GM18526 (cell line): ENCODE results near the gene DNAJC25.

Experiments
- POLR2A ChIP-seq: IDR thresholded peaks from 3 replicates; pipeline ENCODE4 v1.6.1; 2011; ENCODE audit not compliant: insufficient read length; ENCODE audit errors: extremely low read depth

The DNAJC25 gene

DNA sequence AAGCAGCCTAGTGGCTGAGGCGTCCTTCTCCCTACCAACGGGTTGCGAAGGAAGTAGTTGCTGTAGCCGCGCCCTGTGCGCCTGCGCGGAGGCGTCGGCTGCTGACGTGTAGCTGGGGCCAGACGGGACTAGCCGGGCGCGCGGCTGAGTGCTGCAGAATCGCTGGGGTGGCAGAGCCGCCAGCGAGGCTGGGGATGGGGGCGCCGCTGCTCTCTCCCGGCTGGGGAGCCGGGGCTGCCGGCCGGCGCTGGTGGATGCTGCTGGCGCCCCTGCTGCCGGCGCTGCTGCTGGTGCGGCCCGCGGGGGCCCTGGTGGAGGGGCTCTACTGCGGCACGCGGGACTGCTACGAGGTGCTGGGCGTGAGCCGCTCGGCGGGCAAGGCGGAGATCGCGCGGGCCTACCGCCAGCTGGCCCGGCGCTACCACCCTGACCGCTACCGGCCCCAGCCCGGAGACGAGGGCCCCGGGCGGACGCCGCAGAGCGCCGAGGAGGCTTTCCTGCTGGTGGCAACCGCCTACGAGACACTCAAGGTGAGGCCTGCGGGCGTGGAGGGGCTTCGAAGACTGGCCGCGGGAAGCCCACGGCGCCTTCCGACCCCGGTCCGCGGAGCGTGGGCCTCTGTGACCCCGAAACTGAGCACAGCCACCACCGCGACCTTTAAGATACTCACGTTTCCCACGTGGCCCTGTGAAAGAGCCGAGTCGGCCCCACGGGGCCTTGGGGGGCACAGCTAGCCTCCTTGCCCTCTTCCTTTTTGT is at the start of gene DNAJC25:
Gene DNAJC25 (plus strand): TSS at position 121 of the 758 bp plus-strand sequence. CDS start 74 bp downstream, at position 195.
- TF ChIP-seq POLR2A: peak; percentile 100

DNA sequence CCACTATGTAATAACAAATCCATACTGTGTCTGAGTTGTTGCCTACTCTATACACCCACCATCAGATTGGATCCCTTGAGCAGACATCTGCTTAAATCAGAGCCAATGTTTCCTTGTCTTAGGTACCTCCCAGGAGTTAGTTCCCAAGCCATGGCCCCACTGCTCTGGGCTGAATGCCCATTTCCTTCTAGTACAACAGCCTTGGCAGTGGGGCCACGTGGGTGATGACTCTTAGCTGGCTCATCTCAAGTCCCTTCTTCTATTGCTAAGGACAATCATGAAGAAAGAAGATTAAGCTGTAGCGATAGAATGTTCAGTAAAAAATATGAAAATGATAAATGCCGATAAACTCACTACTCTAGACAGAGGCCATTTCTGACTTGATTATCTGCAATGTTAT is 48.2 kb upstream of the DNAJC25 start:
- no peak for TF ChIP-seq POLR2A

DNA sequence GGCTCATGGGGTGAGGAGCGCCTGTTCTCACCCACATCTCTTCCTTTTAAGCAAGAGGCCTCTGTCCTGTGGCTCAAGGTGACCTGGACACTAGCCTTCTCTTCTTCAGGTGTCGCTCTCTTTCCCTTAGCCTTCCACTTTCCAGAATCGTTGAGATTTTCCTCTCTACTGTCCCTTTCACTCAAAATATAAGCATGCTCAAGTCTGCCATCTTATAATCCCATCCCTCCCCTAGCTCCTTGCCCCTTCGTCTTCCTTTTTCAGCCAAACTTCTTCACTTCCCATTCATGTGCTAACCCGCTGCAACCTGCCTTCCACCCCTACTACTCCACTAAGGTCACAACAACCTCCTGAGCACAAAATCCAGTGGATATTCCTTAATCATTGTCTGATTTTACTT is 44.8 kb upstream of the DNAJC25 start:
- no peak for TF ChIP-seq POLR2A

DNA sequence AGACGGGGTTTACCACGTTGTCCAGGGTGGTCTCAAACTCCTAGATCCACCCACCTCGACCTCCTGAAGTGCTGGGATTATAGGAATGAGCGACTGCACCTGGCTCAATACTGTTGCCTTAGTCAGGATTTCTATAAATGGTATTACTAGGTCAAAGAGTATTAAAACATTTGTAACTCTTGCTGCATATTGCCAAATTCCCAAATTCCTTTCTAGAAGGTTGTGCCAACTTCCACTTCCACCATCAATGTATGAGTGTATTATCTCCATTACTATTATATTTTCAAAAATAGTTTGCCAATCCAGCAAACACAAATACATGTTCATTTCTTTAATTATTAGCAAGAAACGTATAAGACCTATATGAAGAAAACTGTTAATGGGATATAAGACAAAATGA is 42.3 kb upstream of the DNAJC25 start:
- no peak for TF ChIP-seq POLR2A

DNA sequence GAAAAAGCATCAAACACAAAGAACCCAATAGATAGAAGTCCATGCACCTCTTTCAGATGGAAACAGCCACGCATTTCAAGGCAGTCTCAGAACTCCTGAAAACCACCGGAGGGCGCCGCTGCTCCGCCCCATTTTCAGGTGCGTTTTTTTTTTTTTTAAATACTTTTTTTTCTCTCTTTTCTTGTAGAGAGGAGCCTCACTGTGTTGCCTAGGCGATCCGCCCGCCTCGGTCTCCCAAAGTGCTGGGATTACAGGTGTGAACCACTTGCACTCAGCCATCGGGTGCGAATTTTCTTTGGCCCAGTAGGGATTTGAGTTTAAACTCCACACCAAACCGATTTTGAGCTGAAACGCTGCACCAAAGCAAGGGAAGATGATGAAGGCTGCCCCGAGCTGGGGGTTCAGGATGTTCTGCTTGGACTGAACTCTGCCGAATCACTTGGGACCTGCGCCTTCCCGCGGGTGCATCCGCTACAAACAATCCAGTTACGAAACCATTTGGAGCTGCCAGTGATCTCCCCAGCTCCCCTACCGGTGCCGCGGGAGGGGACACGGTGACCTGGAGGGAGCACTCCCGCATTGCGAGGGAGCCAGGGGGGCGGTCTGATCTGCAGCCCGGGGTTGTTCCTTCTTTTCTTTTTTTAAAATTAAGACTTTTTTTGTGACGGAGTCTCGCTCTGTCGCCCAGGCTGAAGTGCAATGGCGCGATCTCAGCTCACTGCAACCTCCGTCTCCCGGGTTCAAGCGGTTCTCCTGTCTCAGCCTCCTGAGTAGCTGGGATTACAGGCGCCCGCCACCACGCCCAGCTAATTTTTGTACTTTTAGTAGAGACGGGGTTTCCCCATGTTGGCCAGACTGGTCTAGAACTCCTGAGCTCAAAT is 33.0 kb upstream of the DNAJC25 start:
- no peak for TF ChIP-seq POLR2A

DNA sequence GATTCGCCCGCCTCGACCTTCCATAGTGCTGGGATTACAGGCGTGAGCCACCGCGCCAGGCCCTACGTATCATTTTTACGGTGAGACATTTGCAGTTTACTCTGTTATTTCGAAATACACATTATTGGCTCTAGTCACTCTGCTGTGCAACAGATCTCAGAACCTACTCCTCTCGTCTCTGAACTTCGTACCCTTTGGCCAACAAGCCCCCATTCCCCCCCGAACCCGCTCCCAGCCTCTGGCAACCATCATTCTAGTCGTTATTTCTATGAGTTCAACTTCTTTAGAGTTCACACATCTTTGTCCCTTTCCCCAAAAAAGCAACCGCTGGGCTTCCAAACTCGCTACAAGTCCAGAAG is 32.4 kb upstream of the DNAJC25 start:
- no peak for TF ChIP-seq POLR2A

DNA sequence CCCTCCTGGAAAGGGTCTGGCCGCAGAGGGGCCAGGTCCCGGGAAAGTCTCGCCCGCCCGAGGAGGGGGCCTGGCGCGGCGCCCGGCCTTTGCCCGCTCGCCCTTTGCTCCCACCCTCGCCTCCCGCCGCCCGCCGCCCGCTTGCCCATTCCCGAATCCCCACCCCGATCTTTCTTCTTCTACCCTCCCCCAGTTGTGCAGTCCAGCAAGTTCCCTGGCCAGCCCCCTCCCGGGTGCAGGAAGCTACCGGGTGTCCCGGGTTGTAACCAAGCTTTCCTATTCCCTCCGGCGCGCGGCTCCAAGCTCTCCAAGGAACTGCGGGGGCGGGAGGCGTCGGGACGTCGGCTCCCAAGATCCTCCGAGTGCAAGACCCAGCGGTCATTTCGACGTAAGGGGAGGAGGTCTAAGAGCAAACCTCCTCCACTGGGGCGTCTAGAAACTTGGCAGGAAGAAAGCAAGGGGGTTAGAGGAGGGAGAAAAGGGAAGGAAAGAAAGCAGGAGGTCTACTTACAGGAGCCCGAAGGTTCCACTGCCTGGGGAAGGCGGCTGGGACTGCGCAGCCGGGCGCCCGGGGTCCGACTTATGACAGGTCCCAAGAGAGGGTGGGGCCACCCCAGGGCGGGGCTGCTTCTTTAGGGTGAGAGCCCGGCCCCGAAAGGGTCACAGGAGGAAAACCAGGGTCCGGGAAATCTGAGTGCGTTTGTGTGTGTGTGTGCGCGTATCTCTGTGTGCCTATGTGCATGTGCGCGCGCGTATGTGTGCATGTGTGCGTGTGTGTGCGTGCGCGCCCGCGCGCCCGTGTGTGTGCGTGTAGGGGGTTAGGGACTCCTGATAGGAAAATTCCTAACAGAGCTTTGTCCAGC is 31.8 kb upstream of the DNAJC25 start, which contains the start of gene PTGR1:
Gene PTGR1 (minus strand): TSS at position 556 of the 863 bp plus-strand sequence. CDS start 2,225 bp downstream, outside the sequence.
- no peak for TF ChIP-seq POLR2A

DNA sequence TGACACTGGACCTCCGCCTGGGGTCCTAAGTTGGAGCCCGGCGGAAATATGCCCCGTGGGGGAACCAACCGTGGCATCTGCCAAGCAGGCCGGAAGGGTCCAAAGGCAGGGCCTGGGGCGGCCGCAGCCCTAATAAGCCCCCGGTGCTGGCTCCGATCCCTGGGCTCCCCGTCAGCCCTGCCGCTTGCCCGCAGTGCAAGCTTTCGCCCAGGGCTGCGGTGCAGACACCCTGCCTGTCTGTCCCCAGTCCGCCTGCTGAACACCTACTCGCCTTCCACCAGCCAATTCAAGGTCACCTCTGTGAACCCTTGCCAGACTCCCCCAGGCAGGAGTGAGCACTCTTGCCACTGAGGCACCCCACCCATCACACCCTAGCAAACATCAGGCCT is 31.2 kb upstream of the DNAJC25 start:
- no peak for TF ChIP-seq POLR2A

DNA sequence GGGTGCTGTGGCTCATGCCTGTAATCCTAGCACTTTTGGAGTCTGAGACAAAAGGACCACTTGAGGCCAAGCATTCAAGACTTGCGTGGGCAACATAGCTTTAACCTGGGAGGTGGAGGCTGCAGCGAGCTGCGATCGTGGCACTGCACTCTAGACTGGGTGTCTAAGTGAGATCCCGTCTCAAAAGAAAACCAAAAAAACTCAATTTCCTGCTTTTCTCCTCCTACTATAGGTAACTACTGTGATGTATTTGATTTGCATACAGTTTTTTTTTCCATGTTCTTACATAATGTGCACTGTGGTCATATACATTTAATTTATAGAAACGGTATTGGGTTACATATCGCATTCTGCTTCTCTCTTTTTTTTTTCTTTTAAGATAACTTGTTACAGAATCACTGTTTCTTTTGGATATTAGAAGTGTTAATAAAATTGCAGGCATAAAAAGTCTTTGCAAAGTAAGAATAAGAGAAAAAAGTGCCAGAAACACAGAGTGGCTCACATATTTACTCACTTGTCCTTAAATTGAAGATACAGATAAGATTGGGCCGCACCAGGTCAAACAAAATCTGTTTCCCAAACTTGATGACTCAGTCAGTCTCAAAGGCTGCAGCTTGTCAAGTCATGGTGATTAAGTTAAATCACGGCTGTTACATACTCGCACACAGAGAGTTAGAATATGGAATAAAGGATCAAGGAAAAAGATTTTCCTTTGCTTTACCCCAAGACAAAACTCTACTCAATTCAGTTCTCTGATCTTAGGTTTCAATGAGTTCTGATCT is 29.7 kb upstream of the DNAJC25 start:
- TF ChIP-seq POLR2A: no peak

DNA sequence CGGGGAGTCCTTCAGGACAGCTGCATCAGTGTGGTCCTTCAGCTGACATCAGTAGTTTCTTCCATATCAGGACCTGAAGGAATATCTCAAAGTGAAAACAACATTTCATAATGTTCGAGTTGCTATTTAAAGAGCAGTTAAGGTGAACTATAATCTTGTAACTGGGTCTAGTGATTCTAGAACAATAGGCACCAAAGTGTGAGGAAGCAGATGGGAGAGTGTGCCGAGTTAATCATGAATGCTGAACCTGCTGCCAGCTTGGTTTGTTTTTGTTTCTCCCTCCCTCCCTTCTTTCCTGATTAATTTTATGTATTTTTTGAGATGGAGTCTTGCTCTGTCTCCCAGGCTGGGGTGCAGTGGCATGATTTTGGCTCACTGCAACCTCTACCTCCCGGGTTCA is 28.1 kb upstream of the DNAJC25 start:
- TF ChIP-seq POLR2A: no peak

DNA sequence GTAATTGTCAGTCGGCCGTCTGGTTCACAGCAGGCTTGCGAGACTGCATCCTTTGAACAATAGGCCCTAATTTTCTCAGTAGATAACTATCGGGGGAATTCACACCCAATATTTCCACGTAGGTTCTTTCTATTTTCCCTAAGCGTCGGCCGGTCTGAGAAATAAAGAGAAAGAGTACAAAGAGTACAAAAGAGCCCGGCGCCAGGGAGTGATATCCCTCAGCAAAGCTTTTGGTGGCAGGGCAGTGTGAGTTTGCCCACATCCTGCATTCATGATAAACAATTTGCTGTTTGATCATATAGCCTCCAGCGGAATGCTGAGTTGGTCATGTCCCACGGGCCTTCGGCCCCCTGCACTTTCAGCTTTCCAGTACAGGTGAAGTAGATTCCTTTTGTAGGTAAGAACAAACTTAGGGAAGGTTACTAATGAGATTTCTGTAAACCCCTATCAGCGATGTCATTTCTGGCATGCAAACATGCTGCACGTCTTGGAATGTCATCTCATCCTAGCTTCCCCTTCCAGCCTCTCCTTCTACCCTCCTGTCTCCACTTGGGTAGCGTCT is 27.0 kb upstream of the DNAJC25 start:
- TF ChIP-seq POLR2A: no peak

DNA sequence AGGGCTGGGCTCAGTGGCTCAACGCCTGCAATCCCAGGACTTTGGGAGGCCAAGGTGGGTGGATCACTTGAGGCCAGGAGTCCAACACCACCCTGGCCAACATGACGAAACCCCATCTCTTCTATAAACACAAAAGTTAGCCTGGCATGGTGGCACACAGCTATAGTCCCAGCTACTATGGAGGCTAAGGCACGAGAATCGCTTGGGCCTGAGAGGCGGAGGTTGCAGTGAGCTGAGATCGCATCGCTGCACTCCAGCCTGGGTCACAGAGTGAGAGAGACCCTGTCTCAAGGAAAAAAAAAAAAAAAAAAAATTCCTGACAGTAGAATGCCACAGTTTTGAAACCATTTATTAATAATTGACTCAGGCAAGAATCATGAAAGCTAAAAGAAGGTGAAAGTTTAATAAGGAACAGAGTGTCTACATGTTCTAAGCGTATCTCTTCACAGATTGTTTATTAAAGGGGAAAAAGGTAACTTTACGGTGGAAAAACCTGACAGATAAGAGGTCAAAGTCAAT is 26.0 kb upstream of the DNAJC25 start:
- no peak for TF ChIP-seq POLR2A

DNA sequence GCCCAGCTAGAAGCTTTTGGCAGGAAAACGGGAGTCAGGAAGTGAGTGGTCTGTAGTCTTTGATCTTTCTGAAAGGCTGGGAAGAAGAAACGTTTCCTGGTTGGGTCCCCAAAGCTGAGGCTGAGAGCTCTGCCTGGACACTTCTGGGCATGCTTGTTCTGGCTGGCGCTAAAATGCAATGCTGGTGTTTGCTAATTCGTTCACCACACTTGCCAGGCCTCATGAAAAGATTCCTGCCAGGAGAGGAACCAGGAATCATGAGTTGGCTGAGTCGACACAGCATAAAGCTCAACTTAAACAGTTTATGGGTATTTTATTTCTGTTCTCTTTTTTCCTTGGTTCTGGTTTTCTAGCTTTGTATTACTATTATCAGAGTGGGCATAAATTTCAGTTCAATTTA is 21.0 kb upstream of the DNAJC25 start:
- no peak for TF ChIP-seq POLR2A

DNA sequence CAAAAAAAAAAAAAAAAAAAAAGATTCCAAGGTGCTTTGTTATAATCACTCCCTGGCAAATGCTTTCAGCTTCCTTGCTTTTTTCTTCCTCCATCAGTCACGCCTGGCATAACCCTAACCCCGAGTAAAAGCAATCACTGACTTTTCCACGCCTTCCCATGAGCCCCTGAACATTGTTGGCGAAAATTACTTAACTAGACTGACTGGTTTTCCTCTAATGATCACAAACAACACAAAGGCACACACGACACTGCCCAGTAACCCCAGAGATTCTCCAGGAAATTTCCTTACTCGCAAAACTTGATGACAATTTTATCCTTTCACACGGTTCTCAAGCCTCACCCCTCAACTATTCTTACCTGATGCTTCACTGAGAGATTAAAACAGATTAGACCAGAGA is 20.3 kb upstream of the DNAJC25 start:
- no peak for TF ChIP-seq POLR2A
